VCaP (cell line): Measurements from ENCODE around the gene DLEU7.

Experiments used
- H3K27ac ChIP-seq: fragments of 450-650 bp; 2 replicates; pipeline ENCODE4 v1.5.1; 2017
- TF ChIP-seq, protein P1 (sequence below): fragments of 450-650 bp; conservative IDR thresholded peaks from 2 replicates; pipeline ENCODE4 v1.5.1; 2017; ENCODE audit warnings: mild to moderate bottlenecking, moderate library complexity

DLEU7 gene

DNA sequence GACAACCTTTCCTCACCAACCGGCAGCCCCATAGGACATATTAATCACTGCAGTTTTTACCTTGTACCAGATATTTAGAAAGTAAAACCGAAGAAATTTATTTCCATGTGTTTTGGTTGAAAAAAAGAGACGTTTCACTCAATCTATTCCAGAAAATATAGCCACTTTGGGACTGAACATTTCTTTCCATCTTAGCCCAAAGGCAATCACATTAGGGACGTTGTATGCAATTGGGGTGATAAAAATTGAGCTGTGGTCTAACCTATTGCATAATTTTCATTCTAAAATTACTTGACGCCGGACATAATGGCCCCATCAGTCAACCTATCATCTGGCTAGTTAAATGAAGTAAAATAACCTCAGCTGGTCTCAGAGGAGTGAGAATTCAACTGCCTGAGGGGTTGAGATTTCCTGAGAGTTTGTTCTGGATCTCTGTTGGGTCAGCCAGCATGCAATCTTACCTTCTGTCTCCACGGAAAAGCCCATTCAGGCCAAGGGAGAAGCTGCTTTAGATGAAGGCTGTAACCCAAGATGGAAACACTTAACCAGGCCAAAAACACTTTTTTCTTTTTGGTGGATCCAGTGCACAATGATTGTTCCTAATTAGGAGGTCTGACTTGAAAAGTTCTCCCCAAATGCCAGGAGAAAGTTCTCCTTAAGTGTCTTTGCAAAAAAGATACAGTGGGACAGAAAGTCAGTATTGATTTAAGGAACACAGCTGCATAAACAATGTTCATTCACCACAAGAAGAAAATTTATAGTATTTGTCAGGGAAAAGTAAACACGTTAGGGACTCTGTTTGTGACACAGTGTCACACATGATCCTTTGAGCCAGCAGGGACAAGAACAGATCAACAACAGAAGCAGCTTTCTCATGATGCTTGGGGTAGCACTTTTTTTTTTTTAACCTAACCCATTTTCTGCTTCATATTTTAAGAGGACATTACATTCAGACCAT lies 34.1 kb downstream of the DLEU7 start:
- H3K27ac ChIP-seq, result peak overlapping the region; percentile 65
- TF ChIP-seq, protein P1, sequence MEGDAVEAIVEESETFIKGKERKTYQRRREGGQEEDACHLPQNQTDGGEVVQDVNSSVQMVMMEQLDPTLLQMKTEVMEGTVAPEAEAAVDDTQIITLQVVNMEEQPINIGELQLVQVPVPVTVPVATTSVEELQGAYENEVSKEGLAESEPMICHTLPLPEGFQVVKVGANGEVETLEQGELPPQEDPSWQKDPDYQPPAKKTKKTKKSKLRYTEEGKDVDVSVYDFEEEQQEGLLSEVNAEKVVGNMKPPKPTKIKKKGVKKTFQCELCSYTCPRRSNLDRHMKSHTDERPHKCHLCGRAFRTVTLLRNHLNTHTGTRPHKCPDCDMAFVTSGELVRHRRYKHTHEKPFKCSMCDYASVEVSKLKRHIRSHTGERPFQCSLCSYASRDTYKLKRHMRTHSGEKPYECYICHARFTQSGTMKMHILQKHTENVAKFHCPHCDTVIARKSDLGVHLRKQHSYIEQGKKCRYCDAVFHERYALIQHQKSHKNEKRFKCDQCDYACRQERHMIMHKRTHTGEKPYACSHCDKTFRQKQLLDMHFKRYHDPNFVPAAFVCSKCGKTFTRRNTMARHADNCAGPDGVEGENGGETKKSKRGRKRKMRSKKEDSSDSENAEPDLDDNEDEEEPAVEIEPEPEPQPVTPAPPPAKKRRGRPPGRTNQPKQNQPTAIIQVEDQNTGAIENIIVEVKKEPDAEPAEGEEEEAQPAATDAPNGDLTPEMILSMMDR, result no peak

DNA sequence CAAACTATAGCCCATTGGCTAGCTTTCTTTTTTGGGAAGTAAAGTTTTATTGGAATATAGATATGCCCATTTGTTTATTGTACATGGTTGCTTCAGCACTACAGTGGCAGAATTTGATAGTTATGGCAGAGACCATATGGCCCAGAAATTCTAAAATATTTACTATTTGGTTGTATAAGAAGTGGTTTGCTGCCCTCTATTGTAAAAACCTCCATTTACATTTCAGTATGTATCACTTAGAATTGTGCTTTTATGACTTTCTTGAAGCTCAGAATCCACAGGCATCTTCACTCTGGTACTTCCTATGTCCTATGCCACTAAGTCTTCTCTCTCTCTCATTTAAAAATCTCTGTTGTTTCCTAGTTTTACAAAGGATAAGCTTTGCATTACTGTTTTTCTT lies 37.7 kb downstream of the DLEU7 start:
- TF ChIP-seq, protein P1, result peak; percentile 31
- H3K27ac ChIP-seq, result no peak overlapping the region

DNA sequence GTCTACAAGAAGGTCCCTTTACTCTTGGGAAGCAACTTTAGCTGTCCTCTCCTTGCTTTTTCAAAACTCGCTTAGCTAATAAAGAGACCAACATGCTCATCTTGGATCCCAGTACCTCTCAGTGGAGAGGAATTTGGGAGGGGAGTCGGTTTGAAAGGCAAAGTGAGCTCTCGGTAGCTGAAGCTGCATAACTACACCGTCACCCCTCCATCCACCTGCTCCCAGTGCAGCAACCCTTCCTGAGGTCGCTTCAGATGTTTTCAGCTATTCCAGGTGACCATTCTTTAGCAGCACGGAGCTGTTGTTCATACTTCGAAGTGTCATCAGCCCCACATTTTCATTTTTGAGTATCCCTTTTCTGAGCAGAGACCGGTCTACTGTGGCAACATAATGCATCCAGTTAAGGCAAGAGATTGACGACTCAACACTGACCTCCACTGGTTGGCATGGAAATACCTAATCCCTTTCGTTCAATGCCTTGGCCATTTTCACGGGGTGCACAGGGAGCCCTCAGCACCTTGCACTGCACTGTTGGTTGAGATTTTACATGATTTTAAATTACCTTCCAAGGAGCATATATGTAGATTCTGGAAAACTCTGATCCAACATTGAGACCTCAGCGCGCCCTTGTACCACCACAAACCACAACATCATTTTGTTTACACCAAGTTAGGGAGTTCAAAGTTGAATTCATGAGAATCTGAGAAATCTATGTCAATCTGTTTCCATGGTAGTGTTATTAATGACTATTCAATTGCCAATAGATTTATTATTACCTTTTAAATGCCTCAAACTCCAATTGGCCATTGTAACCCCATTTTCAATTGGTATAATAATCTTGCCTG lies 42.2 kb downstream of the DLEU7 start:
- H3K27ac ChIP-seq, result peak overlapping the region; percentile 53
- TF ChIP-seq, protein P1, result peak; percentile 77

DNA sequence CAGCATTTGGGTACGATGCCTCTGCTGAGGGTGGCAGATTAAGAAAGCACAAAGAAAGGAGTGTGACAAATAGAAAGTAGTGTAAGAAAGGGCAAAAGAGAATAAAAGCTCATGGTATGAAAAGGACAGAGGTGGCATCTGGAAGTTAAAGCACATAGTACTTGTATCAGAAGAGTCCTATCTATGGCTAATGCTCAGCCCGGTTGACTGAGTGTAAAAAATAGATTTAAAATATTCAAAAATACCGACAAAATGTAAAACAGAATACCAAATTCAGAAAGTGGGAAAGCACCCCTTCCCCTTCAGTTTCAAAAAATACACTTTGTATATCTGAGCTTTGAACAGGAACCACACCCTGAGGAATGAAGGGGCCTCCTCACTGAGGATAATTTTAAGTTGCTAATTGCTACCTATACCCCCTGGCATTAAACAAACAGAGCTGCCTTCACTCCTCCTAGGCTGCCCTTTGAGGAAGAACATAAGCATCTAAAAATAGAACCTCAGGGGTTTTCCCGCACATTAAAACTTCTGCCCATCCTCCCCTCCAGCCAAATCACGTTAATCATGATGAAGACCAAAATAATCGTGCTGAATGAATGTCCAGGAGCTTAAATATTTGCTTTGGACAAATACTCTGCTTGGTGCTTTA lies 43.3 kb downstream of the DLEU7 start:
- peak overlapping the region; percentile 53 for H3K27ac ChIP-seq
- TF ChIP-seq, protein P1, result no peak

DNA sequence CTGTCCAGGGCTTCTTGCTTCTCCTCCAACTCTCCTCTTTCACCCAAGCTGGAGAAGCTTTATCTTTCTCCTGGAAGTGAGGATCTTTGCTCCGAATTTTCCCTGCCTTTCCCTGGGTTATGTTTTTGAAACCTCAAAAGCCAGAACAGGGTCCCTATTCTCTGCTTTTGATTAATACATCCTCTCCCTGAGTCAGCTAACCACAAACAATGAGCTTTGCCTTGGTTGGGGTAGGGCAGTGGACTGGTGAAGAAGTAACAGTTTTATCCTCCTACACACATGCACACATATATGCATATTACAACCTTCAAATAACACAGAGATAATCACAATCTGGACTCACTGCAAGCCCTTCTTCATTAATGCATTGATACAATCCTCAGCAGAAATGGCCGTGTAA lies 44.6 kb downstream of the DLEU7 start:
- TF ChIP-seq, protein P1, result no peak
- no peak overlapping the region; the same call in 1 of the 2 replicates for H3K27ac ChIP-seq

DNA sequence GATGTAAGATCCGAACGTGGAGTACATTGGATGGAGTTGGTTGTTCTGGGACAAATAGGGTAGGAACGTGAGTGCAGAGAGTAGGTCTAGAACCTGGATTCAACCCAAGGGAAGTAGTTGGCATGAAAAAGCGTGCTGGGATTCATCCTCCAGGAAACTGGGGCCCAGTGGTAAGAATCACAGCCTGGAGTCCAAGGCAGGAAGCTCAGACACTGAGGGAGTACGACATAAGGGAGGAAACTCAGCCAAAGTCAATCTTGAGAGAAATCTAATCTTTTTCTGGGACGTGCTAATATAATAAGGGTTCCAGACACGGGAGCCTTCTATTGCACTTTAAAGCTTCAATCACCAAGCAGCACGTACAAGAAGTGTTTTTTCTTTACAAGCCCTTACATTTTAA lies 46.4 kb downstream of the DLEU7 start:
- no peak overlapping the region for H3K27ac ChIP-seq
- TF ChIP-seq, protein P1, result no peak

DNA sequence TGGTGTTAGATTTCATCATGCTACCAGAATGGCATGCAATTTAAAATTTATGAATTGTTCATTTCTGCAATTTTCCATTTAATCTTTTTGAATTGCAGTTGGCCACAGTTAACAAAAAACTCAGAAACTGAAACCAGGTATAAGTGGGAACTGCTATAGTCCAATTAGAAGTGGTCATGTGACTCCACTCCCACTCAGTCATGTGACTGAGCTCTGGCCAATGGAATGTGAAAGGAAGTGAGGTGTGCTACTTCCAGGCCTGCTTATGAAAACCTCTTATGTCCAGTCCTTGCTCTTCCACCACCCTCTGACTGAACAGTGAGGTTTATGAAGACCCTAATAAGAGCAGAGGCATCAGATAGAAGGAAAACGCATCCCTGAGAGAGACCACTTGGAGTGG lies 47.0 kb downstream of the DLEU7 start:
- TF ChIP-seq, protein P1, result no peak
- H3K27ac ChIP-seq, result no peak overlapping the region
